Keratinocyte (primary cell): Measurements from ENCODE around the gene P4HTM. TPM values are rescaled to one million over a fixed set of nuclear protein-coding genes. Genes with fewer than 3 reads are reported as not detected.

ENCODE experiments used
- DNase-seq: peaks from one replicate; pipeline ENCODE4 v3.0.0-alpha.2; 2011; ENCODE audit warnings: low read depth, missing footprints, low spot score
- FAIRE-seq: peaks from 2 replicates; lab custom pipeline; 2011; peaks lifted over from hg19 to GRCh38; lab: Jason Lieb, UNC
- H2AFZ ChIP-seq: 2 replicates; pipeline ENCODE4 v1.6.0; 2012; ENCODE audit warnings: low read length, control low read depth, inconsistent platforms; ENCODE audit not compliant: control insufficient read depth
- H3K27ac ChIP-seq: 2 replicates; pipeline ENCODE4 v1.5.1; 2011; ENCODE audit warnings: low read length; ENCODE audit not compliant: control insufficient read depth, insufficient read depth
- H3K27me3 ChIP-seq: 3 replicates; pipeline ENCODE4 v1.6.0; 2011; ENCODE audit warnings: low read length; ENCODE audit not compliant: control insufficient read depth, insufficient read depth; ENCODE audit errors: extremely low read depth
- H3K36me3 ChIP-seq, 2 experiments: 2 replicates in 1 of 2; 3 replicates in 1 of 2; pipeline ENCODE4 v1.5.1; 2011; ENCODE audit warnings: low read length in 2 of 2, mild to moderate bottlenecking in 1 of 2; ENCODE audit not compliant: control insufficient read depth in 2 of 2, insufficient read depth in 2 of 2; ENCODE audit errors: extremely low read depth in 1 of 2
- H3K4me1 ChIP-seq: 3 replicates; pipeline ENCODE4 v1.5.1; 2011; ENCODE audit warnings: low read length; ENCODE audit not compliant: control insufficient read depth, insufficient read depth; ENCODE audit errors: extremely low read depth
- H3K4me2 ChIP-seq: 3 replicates; pipeline ENCODE4 v1.6.0; 2011; ENCODE audit warnings: low read depth, low read length; ENCODE audit not compliant: control insufficient read depth, insufficient read depth; ENCODE audit errors: extremely low read depth
- H3K4me3 ChIP-seq, 3 experiments: fragments of 200-600 bp in 1 of 3; sonication (generic) in 1 of 3; 2 replicates in 2 of 3; 3 replicates in 1 of 3; pipeline ENCODE4 v1.5.1; 2011 to 2016; ENCODE audit warnings: low read length in 3 of 3, mild to moderate bottlenecking in 3 of 3, control low read depth in 2 of 3, inconsistent platforms in 1 of 3, low read depth in 1 of 3, mixed read lengths in 1 of 3, mixed run types in 1 of 3, moderate library complexity in 1 of 3; ENCODE audit not compliant: control insufficient read depth in 2 of 3, insufficient read depth in 2 of 3; ENCODE audit errors: extremely low read depth in 1 of 3
- H3K79me2 ChIP-seq: 2 replicates; pipeline ENCODE4 v1.6.0; 2012; ENCODE audit warnings: low read length; ENCODE audit not compliant: control insufficient read depth, insufficient read depth
- H3K9ac ChIP-seq: 3 replicates; pipeline ENCODE4 v1.6.0; 2011; ENCODE audit warnings: low read length; ENCODE audit not compliant: control insufficient read depth, insufficient read depth; ENCODE audit errors: extremely low read depth
- H3K9me1 ChIP-seq: 3 replicates; pipeline ENCODE4 v1.6.0; 2011; ENCODE audit warnings: low read length; ENCODE audit not compliant: control insufficient read depth, insufficient read depth; ENCODE audit errors: extremely low read depth
- H3K9me3 ChIP-seq: 2 replicates; pipeline ENCODE4 v1.5.1; 2012; ENCODE audit warnings: low read depth, low read length; ENCODE audit not compliant: control insufficient read depth
- H4K20me1 ChIP-seq: 3 replicates; pipeline ENCODE4 v1.6.0; 2011; ENCODE audit warnings: low read length; ENCODE audit not compliant: control insufficient read depth, insufficient read depth; ENCODE audit errors: extremely low read depth
- EZH2 ChIP-seq: IDR thresholded peaks from one replicate; pipeline ENCODE4 v1.6.1; 2012; ENCODE audit warnings: inconsistent platforms, mild to moderate bottlenecking, low read length, moderate library complexity
- dilution Hi-C: fragments of 300-500 bp; cut with MboI; formaldehyde crosslinking; loops from one replicate; pipeline ENCODE4 v1.7.0; 2020; ENCODE audit warnings: low sequenced_read_pairs; ENCODE audit not compliant: extremely low pct_ligation_motif_present
- polyA plus RNA-seq, 5 experiments: library from polyadenylated mRNA; depleted of rRNA in 3 of 5; stranded (reverse) in 3 of 5; stranded (forward) in 1 of 5; unstranded in 1 of 5; fragments of >200 nt; gene quantifications; 1 replicate in 1 of 5; 2 replicates in 3 of 5; 3 replicates in 1 of 5; pipeline versions ENCODE4 v1.2.1 to v1.2.3, GENCODE V29; 2011 to 2012; ENCODE audit warnings: missing spikeins in 2 of 5, low read depth in 1 of 5, low replicate concordance in 1 of 5
- TF ChIP-seq, protein P1 (sequence below), 3 experiments: IDR thresholded peaks in 1 of 3; conservative IDR thresholded peaks in 1 of 3; optimal IDR thresholded peaks in 1 of 3; 2 replicates in 2 of 3; 3 replicates in 1 of 3; pipeline versions ENCODE3 to v1.5.1; 2011; ENCODE audit warnings: low read length in 3 of 3, mild to moderate bottlenecking in 3 of 3, moderate library complexity in 2 of 3, control low read depth in 1 of 3, inconsistent platforms in 1 of 3; ENCODE audit not compliant: insufficient read depth in 2 of 3; ENCODE audit errors: extremely low read depth in 1 of 3

Gene P4HTM
- polyA plus RNA-seq, 1 donor (not counting 4 experiments of a cell fraction or from before 2014, with no cell fraction given), result 0.93 TPM

DNA sequence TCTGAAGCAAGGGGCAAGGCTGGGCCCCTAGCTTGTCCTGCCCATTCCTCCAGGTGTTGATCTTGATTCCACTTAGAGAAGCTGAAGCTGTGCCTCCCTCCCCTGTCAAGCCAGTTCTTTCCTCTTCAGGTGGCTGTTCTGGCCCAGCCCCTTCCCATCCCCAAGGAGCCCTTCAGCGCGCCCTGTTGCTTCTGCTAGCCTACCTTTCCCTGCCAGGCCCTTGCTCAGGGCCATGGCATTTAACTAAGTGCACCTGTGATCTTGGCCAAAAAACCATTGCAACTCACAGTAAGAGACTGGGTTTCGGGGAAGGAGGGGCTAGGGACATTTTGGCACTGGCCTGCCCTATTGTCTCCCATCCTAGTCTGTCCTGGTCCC lies 15.3 kb downstream of the P4HTM start:
- Histone ChIP-seq H3K4me3 (no peak overlapping the region), H3K79me2 (peaks cover 21% of the 10 kb centered on the region), H3K9ac (no peak overlapping the region), H3K27me3 (no peaks in the 10 kb centered on the region), H3K36me3 (no peaks in the 10 kb centered on the region), H3K4me1 (peaks cover 14% of the 10 kb centered on the region), H2AFZ (no peak overlapping the region), H4K20me1 (no peaks in the 10 kb centered on the region), H3K9me3 (no peaks in the 10 kb centered on the region), H3K27ac (no peak overlapping the region), H3K9me1 (peaks cover 7% of the 10 kb centered on the region), H3K4me2 (no peak overlapping the region)
- dilution Hi-C loops, result no loop called here
- no peak for TF ChIP-seq EZH2
- TF ChIP-seq, protein P1, sequence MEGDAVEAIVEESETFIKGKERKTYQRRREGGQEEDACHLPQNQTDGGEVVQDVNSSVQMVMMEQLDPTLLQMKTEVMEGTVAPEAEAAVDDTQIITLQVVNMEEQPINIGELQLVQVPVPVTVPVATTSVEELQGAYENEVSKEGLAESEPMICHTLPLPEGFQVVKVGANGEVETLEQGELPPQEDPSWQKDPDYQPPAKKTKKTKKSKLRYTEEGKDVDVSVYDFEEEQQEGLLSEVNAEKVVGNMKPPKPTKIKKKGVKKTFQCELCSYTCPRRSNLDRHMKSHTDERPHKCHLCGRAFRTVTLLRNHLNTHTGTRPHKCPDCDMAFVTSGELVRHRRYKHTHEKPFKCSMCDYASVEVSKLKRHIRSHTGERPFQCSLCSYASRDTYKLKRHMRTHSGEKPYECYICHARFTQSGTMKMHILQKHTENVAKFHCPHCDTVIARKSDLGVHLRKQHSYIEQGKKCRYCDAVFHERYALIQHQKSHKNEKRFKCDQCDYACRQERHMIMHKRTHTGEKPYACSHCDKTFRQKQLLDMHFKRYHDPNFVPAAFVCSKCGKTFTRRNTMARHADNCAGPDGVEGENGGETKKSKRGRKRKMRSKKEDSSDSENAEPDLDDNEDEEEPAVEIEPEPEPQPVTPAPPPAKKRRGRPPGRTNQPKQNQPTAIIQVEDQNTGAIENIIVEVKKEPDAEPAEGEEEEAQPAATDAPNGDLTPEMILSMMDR (optimal IDR thresholded peaks at IDR 0.05 in 1 of 3, IDR thresholded peaks at IDR 0.05 in 1 of 3, conservative IDR thresholded peaks at IDR 0.05 in 1 of 3; ENCODE audit: extremely low read depth in 1 of 3, insufficient read depth in 2 of 3, low read length in 3 of 3), result no peak
- FAIRE-seq (no peak), DNase-seq (no peak)

DNA sequence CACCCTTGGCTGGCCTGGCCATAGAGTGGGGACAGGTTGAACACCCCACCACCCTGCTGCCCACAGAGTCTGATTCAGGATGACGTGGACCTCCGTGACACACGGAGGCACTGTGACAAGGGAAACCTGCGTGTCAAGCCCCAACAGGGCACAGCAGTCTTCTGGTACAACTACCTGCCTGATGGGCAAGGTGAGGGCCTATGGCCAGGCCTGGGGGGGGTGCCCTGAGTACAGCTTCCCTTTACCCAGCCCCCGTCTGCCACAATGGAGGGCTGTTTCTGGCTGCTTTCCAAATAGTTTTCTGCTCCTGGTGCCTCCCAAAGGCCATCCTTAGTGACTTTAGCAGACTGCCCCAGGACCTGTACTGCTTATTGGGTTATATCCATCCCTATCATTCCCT lies 16.0 kb downstream of the P4HTM start:
- no peak overlapping the region for H3K27ac ChIP-seq
- no peaks in the 10 kb centered on the region for H3K36me3 ChIP-seq
- no peak overlapping the region for H3K9ac ChIP-seq
- H3K4me3 ChIP-seq, result peak overlapping the region in 1 of 3 experiments; percentile 91
- H3K4me2 ChIP-seq, result peak overlapping the region; percentile 97
- peaks cover 14% of the 10 kb centered on the region for H3K4me1 ChIP-seq
- dilution Hi-C loops, result no loop called here
- H4K20me1 ChIP-seq, result no peaks in the 10 kb centered on the region
- DNase-seq, result no peak
- H3K9me3 ChIP-seq, result no peaks in the 10 kb centered on the region
- no peak overlapping the region for H2AFZ ChIP-seq
- peaks cover 7% of the 10 kb centered on the region for H3K9me1 ChIP-seq
- peaks cover 21% of the 10 kb centered on the region for H3K79me2 ChIP-seq
- H3K27me3 ChIP-seq, result no peaks in the 10 kb centered on the region
- TF ChIP-seq, protein P1 (optimal IDR thresholded peaks at IDR 0.05 in 1 of 3, IDR thresholded peaks at IDR 0.05 in 1 of 3, conservative IDR thresholded peaks at IDR 0.05 in 1 of 3; ENCODE audit: extremely low read depth in 1 of 3, insufficient read depth in 2 of 3, low read length in 3 of 3), result no peak
- TF ChIP-seq EZH2, result no peak
- no peak for FAIRE-seq
